ENCODE measurements around the gene NPM3. TPM values are rescaled to one million over a fixed set of nuclear protein-coding genes. Genes with fewer than 3 reads are reported as not detected.
"Not testable (repeated sequence)": the region's sequence is repeated elsewhere in the genome, so short reads cannot be mapped to it uniquely, and the experiment has no call there.

The NPM3 gene
- total RNA-seq, 1 experiment from 2014 or later = 119 TPM

DNA sequence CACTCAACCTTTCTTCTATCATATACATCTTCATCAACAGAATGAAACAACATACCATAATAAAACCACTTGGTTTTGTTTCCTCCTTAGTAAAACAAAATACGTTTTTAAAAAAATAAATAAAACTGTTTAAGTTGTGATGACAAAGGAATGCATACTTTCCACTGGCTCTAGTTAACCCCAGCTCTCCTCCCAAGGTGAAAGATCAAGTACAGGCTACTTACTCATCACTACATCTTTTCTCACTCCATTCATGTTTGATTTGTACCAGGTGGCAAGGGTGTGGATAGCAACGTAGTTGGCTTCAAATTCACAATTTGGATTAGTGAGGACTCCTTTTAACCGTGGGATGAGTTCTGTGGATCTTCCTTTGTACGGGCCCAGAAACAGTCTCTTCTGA is 20.3 kb upstream of the NPM3 start:
- no peak for DNase-seq (ENCODE audit: low read depth)

DNA sequence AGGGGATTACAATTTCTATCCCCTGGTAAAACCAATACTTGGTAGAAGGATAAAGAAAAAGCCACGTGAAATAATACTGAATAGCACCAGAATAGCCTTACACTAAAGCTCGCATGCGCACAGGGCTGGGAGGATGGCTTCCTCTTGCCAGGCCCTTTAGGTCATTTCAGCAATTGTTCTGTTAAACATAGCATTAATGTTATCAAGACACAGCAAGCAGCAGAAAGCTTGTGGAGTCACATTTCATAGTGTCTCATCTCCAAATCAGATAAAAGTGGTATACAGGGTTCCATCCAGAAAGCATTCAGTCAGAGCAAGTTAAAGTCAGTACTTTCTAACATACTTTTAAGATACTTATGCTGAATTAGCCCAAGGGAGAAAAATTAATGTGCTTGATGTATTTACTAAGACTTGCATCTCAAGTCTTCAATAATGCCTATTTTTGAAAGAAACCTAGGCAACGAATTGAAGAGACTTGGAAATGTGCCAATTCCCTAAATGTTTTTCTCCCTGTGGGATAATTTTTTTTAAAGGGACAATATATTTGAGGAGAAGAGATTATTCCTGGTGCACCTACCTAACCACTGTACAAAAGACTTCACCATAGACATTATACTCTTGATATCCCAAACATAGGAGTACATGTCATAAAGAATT is 14.3 kb upstream of the NPM3 start:
- no peak for DNase-seq (ENCODE audit: low read depth)

DNA sequence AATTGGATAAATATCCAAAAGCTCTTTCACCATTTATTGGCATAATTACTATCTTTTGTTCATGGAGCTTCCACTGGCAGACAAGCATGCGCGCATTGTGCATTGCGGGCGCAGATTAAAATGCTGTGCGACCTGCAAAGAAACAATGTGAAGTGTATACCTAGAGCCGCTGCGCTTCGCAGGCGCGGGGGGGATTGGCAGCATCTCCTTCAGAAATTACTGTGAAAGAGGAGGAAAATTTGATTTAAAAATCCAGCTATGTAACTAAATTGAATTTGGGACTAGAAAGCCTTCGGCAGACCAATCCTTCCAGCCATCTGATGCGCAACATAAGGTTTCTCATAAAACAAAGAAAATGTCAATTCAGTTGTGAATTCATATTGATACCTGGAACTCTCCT is 10.3 kb upstream of the NPM3 start:
- DNase-seq (ENCODE audit: low read depth) = no peak

DNA sequence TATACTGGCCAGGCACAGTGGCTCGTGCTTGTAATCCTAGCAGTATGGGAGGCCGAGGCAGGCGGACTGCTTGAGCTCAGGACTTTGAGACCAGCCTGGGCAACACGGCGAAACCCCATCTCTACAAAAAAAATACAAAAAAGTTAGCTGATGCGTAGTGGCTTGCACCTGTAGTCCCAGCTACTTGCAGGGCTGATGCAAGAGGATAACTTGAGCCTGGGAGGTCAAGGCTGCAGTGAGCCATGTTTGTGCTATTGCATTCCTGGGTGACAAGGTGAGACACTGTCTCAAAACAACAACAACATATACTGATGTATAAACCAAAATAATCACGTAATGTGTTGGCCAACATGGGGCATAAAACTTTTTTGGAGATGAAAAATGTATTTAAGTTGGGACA is 6.4 kb upstream of the NPM3 start:
- DNase-seq (ENCODE audit: low read depth) = no peak

DNA sequence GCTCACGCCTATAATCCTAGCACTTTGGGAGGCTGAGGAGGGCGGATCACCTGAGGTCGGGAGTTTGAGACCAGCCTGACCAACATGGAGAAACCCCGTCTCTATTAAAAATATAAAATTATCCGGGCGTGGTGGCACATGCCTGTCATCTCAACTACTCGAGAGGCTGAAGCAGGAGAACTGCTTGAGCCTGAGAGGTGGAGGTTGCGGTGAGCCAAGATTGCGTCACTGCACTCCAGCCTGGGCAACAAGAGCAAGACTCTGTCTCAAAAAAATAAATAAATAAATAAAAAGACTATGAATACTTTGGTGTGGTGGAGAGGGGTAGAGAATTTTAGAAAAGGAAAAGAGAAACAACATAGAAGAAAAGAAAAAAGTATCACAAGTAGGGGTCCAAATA is 6.0 kb upstream of the NPM3 start:
- DNase-seq (ENCODE audit: low read depth) = not testable (repeated sequence)

DNA sequence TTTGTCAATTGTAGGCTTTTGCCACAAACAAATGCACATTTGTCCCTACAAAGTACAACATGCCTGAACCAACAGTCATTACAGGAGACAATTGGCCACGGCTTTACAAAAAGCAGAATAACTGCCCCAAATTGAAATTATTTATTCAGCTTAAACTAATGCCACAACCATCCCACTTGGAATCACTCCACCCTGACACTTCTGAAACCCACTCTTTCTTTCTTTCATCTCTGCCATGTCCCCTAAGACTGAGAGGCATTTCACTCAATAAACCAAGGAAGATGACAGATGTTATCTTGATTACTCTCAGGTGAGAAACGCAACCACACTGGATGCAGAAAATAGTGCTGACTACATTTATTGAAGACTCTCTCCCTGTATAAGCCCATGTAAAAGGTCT is 2.6 kb upstream of the NPM3 start:
- no peak for DNase-seq (ENCODE audit: low read depth)

DNA sequence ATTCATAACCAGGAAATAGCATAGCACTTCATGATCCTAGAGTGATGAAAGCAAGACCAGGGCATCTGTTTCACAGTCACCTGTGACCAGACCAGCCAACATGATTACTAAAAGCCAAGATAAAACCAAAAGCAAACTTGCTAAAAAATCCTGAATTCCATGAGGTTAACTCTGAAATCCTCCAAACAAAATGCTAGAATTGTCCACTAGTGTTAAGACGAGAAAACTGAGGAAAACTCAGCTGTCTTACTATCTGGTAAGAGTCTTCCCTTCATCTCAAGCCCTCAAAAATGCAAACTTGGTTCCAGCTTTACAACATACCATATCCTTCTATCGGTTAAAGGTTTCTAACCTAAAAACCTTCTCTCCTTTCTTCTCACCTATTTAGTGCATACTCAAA is 1.3 kb upstream of the NPM3 start:
- no peak for DNase-seq (ENCODE audit: low read depth)

DNA sequence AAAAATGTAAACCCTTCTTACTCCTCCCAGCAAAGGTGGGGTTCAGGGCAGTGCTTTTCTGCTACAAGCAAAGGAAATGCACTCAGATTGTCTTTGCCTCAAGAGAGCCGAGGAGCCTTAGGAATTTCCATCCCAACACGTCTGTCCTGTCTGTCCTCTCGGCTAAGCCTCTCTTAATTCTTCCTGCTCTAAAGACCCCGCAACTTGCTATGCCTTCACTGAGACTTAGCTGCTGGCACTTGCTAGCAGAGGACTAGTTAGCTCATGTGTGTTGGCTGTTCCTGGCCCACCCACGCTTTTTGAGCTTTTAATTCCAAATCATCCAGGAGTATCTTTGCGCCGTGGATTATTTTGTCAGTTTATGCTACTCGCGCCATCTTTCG is 481 bp upstream of the NPM3 start:
- no peak for DNase-seq (ENCODE audit: low read depth)

DNA sequence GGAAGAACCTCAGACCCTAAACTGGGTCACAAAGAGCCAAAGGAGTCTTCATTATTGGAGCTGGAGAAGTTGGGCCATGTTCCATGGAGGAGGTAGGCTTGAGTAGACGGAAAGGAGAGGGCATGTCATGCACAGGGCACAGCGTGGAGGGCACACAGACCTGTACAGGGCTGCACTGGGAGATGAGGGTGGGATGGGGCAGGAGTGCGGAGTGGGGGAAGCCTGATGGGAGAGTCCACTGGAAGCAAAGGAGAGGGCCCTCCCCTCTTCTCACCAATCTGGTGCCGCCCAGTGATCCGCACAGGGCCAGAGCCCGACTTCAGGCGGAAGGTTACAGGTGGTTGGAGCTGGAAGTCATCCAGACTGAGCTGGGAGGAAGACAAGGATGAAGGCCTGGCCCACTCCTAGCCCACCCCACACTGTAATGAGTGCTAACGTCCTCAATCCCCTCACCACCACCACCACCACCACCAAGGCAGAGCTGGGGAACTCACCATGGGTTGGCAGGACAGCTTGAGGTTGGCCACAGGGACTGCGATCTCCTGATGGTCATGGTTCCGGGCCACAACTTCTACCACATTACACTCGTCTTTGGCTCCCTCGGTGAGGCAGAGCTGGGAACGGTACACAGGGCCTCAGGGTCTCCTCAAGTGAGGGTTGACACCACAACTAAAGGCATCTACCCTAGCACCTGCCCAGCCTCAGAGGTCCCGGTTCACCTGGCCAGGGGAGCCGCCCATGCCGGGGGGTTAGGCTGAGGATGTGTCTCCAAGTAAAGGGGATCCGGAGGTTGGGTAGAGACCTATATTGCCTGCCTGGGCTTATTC is 1.0 kb downstream of the NPM3 start:
- no peak for DNase-seq (ENCODE audit: low read depth)

DNA sequence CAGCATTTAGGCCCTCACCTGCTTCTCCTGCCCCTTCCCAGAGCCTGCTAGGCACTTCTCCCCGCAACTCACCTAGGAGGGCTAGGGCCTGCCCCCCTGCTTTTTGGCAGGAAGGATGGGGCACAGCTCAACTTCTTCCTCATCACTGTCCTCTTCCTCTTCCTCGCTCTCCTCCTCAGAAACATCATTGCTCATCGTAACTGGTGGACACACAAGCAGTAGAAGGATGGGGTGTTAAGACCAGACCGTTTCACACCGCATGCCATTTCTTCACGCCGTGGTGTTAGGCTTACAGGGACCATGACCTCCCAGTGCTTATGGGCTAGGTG is 1.6 kb downstream of the NPM3 start:
- DNase-seq (ENCODE audit: low read depth) = no peak

DNA sequence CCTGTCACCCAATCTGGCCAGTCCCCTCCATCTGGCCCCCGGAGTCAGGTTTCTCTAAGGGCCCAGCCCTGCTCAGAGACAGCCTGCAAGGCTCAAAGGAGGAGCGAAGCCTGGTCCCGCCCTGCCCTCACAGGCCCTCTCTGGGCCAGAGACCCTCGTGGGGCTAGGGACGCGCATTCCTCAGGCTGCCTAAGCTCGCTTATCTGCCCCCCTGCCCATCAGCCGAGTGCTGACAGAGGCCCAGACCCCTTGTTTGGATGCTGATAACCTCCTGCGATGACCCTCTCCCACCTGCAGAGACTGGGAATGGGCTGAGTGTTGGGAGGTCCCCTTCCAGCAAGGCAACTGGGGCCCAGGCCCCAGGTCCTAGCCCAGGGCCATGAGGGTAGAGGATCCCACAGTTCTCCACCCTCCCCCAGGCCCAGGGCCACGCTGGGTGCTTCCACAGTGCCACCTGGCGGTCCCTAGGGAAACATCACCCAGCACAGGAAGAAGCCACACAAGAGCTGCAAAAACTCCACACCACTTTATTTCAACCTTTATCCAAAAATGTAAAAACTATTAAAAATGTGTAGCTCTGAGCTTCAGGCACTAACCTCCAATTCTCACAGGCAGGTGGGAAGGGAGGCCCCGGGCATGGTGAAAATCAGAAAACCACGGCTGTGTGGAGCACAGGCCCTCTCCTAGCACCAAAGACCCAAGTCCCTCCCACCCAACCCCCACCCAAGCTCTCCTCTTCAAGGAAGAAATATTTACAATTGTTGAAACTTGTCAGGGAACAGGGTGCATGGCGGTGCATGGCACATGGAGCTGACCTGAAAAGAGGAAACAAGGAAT is 2.2 kb downstream of the NPM3 start:
- peak; percentile 72 for DNase-seq (ENCODE audit: low read depth)

DNA sequence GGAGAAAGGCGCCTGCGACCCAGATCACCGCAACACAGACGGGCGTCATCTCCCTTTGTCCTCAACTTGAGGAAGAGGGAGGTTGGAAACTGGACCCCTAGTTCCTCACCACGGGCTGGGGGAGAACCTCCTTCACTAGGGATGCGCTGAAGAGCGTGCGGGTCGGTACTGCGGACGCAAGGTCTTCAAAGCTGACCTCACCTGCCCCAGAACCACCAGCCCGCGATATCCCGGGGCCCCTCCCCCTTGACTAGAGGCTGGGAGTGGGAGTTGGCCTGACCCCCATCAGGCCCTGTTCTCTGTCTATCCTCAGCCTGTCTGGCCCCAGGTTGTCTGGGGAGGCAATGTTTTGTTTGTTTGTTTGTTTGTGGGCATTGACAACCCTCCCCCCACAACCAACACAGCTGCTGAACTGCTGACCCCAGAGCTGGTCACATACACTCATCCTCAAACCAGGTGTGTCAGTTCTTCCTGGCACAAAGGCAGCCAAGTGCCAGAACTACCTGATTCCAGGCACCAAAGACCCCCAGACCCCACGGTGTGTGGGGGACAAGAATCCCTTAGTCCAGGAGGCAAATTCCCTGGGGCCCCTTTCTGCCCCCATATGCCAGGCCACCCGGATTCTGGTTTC is 2.9 kb downstream of the NPM3 start:
- no peak for DNase-seq (ENCODE audit: low read depth)

DNA sequence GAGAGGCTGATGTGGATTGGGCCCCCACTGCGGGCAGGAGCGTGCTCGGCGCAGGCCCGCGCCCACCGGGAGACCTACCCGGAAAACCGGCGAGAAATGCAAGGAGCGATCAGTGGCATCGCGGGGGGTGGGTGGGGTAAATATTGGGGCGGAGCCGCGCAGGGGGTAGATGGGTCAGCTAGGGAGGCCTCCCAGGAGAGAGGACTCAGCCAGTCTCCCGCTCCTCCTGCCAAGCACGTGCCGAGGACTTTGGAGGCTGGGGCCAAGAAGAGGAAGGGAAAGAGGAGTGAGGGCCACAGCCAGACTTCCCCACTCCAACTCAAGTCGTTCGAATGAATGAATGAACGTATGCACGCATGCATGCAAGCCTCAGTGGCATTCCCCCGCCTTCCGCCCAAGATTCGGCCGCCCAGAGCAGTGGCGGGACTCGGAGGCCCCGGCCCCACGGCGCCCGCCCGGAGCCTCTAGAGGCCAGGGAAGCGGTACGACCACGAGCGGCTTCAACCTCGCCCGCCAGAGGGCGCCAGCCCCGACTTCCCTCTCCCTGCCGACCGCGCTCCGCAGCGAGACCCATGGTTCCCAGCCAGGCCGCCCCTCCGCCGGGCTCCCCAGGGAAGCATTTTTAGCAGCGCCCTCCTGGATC is 3.6 kb downstream of the NPM3 start:
- DNase-seq (ENCODE audit: low read depth) = peak; percentile 77

DNA sequence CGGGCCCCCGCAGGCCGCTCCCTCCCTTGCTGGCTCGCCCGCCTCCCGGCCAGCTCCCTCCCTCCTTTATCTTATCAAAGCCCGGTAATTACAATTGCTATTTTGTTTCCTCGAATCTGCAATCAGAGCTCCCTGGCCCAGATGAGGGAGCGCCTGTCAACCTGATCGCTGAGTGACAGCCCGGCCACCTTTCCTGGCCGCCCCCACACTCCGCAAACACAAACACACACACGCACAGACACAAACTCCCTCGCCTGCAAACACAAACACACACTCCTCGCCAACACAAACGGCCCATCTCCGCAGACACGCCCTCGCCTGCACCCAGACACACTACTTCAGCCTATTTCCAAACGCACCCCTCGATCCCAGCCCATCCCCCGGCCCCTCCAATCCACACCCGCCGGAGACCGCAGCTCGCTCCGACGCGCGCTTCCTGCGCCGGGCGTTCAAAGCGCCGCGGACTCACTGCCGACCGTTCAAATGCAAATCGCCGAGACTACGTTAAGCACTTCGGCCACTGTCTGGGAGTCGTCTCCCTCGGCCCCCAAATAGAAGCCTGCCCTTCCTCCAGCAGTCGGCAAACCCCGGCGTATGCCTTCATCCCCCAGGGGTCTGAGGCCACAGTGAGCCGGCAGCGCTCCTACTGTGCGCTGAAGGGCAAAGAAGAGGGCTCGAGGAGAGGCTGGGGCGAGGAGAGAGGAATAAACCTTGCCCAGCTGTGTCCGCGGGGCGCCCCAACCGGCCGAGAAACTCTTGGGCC is 4.3 kb downstream of the NPM3 start:
- no peak for DNase-seq (ENCODE audit: low read depth)

DNA sequence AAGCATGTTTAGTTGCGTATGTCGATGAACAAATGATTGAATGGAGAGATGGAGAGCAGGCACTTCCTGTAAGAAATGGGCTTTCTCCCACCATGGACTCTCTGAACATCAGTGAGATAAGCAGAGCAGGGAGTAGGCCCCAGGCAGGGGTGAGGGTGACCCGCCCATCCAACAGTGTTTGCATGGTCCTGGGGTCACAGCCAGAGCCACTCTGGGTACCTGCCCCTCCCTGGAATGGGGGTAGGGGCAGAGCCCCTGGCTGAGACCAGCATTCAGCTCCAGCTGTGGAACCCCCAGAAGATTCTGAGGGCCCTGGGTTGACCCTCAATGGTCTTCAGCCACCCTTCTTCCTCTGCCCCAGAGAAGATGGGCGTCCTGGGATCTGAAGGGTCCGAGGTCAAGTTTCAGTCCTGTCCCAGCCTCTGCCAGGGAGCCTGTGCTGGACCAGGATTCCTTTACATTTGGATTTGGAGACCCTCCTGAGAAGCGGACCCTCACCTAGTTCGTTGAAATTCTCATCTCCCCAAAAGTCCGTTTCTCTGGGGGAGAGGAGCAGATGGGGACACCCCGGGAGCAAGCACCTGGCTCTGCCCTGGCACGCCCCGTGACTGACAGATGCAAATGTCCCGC is 5.0 kb downstream of the NPM3 start:
- no peak for DNase-seq (ENCODE audit: low read depth)

DNA sequence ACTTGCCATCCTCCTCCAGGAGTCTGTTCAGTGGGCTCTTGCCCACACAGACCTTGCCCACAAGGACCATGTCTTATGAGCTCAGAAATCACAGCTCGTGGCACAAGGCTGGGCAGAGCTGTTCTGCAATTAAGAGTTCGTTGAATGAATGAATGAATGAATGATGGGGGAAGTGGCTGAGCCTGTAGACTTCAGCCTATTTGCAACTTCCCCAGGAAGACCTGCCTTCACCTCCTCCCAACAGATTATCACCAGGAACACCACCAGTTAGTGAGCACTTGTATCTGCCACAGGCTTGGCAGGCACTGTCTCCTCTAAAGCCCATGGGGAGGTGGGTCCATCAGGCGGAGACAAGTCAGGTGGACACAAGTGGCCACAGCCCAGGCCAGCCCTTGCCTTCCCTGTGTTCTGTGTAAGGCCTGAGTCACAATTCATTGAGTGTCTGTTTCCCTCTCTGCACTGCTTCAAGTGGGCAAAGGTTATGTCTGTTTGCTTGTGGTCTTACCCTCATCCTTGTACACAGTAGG is 5.6 kb downstream of the NPM3 start:
- no peak for DNase-seq (ENCODE audit: low read depth)

DNA sequence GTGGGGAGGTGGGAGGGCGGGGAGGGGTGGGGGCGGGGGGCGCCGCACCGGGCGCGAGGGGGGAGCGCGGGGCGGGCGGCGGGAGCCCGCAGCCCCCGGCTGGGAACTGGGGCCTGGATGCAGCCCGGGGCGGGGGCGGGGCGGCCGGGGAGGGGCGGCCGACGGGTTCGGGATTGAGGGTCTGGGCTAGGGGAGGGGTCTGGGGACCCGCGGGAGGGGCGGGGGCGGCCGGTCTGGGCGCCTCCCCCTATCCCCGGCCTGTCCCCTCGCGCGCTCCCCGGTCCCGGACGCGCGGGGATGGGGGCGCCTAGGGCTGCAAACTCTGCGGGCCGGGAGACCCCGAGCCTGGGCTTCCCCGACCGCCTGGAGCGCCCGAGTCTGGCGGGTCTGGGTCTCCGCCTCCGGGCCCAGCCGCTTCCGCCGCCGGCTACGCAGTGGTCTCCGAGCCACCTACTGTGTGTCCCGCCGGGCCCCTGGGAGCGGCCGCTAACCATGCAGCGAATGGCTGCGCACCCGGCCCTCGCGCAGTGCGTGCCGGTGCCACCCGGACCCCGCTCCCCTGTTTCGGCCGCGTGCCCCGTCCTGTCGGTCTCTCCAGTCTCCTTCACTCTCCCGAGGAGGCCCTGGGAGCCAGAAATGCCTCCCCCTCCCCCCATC is 7.0 kb downstream of the NPM3 start:
- DNase-seq (ENCODE audit: low read depth) = no peak

DNA sequence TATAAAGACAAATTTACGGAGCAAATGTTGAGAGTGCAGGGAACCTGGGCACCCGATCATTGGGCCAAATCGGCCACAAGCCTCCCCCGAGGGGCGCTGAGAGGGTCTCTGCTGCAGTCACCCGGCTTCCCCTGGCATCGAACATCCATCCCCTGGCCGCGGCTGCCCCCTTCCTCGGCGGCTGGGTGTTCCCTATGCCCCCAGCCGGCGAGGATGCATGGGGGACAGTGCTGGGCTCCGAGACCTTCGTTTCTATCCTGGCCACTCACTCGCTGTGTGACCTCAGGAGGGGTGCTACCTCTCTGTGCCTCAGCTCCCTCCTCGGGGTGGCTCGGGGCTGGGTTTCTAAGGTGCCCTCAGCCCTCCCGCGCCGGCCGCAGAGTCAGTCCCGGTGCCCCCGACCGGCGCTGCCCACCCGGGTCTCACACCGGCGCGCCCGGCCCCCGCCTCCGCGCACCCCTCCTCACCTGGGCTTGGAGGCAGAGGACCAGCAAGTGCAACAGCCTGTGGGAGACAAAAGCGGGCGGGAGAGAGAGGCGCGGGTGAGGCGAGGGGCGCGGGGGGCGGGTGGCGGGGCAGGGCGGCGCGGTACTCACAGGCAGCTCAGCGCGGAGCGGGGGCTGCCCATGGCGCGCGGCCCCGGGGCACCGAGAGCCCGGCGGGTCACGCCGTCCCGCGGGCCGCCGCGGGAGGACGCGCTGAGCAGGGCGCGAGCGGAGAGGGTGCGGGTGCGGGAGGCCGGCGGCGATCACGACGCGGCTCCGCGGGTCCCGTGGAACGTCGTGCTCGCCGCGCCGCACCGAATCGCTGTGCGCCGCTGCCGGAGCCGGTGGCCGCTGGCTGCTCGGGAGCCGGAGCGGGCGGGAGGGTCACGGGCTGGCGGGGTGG is 7.7 kb downstream of the NPM3 start, which contains the start of gene FGF8:
FGF8 (minus strand) TSS at position 842 of the 888 bp plus-strand sequence; CDS start at position 628, 214 bp downstream.
- no peak for DNase-seq (ENCODE audit: low read depth)

Measured in Daoy (cell line).